Large intestine (tissue), 3 donors: ENCODE measurements around the gene LGALS1. TPM values are rescaled to one million over a fixed set of nuclear protein-coding genes. Genes with fewer than 3 reads are reported as not detected.
"Not testable (repeated sequence)": the region's sequence is repeated elsewhere in the genome, so short reads cannot be mapped to it uniquely, and the experiment has no call there.

Experiments
- DNase-seq, 2 donors: peaks; one replicate each; pipeline versions ENCODE4 v3.0.0 to v3.0.0-alpha.2; 2013
- H3K27ac ChIP-seq: one replicate; pipeline ENCODE4 v1.5.1; 2013; ENCODE audit warnings: low read length
- H3K27me3 ChIP-seq: 2 replicates; pipeline ENCODE4 v1.6.1; 2013; ENCODE audit warnings: low read length; ENCODE audit not compliant: control insufficient read depth, insufficient read depth
- H3K36me3 ChIP-seq: 2 replicates; pipeline ENCODE4 v1.6.1; 2013; ENCODE audit warnings: low read length; ENCODE audit not compliant: control insufficient read depth, insufficient read depth
- H3K4me1 ChIP-seq: one replicate; pipeline ENCODE4 v1.6.1; 2013; ENCODE audit warnings: low read length; ENCODE audit not compliant: control insufficient read depth, insufficient read depth
- H3K4me3 ChIP-seq: one replicate; pipeline ENCODE4 v1.5.1; 2013; ENCODE audit warnings: low read length
- H3K9me3 ChIP-seq: one replicate; pipeline ENCODE4 v1.6.1; 2013; ENCODE audit warnings: mild to moderate bottlenecking, low read depth, low read length, moderate library complexity; ENCODE audit not compliant: control insufficient read depth
- WGBS: methylation state at CpG from one replicate; pipeline ENCODE4 v1.1.5; 2013; ENCODE audit warnings: low lambda C conversion rate; ENCODE audit not compliant: insufficient coverage; 5-methylcytosine and 5-hydroxymethylcytosine counted together
- polyA plus RNA-seq: library from polyadenylated mRNA; unstranded; fragments of 120-200 nt; gene quantifications from one replicate; pipeline ENCODE4 v1.2.1, GENCODE V29; 2013

Gene LGALS1
- polyA plus RNA-seq, 1 donor: 644 TPM

DNA sequence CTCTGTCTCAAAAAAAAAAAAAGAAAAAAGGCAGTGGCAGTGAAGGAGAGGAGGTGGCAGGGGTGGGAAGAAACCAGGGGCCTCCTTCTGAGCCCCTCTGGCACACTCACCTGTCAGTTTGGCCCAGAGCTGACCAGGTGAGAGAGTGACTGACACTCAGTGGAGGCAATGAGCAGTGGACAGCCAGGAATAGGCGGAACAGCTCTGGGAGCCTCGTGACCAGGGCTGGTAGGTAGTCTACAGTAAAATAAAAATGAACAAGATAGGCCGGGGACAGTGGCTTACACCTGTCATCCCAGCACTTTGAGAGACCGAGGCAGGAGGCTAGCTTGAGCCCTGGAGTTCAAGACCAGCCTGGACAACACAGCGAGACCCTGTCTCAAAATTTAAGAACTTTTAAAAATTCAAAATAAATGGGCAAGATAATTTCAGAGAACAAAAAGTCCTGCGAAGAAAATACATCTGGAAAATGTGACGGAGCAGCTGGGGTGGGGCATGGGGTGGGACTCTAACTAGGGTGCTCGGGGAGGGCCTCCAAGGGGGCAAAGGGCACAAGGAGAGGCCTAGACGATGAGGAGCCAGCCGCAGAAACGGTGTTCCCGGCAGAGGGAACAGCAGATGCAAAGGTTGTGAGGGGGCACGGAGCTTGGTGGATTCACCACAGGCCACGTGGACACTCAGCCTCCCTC, 20.7 kb upstream of the LGALS1 start:
- Histone ChIP-seq H3K4me3 (no peak overlapping the region), H3K9me3 (no peaks in the 10 kb centered on the region), H3K36me3 (peaks cover 39% of the 10 kb centered on the region), H3K27ac (peak overlapping the region; percentile 69), H3K4me1 (peaks cover 19% of the 10 kb centered on the region), H3K27me3 (no peaks in the 10 kb centered on the region)
- WGBS: 64% methylated on average over 3 of the region's 14 CpGs
- DNase-seq: peak in 1 of 2 donors; percentile 86

GRCh38 chr22:37655252-37655563, 20.2 kb upstream of the LGALS1 start:
- WGBS: no CpG with 5 or more reads among the region's 17 CpGs
- H3K36me3 ChIP-seq: peaks cover 34% of the 10 kb centered on the region
- H3K4me3 ChIP-seq: no peak overlapping the region
- no peak overlapping the region for H3K27ac ChIP-seq
- no peaks in the 10 kb centered on the region for H3K27me3 ChIP-seq
- H3K4me1 ChIP-seq: peaks cover 24% of the 10 kb centered on the region
- no peak for DNase-seq
- H3K9me3 ChIP-seq: no peaks in the 10 kb centered on the region

GRCh38 chr22:37656583-37656982, 18.9 kb upstream of the LGALS1 start:
- Histone ChIP-seq H3K36me3 (peaks cover 24% of the 10 kb centered on the region), H3K4me1 (peaks cover 38% of the 10 kb centered on the region)
- H3K4me3 ChIP-seq, H3K27ac ChIP-seq, H3K9me3 ChIP-seq, H3K27me3 ChIP-seq, DNase-seq: not testable (repeated sequence)
- no CpG with 5 or more reads among the region's 4 CpGs for WGBS

- Histone ChIP-seq H3K9me3 (no peaks in the 10 kb centered on the region), H3K27me3 (no peaks in the 10 kb centered on the region), H3K36me3 (peaks cover 22% of the 10 kb centered on the region), H3K4me1 (peaks cover 44% of the 10 kb centered on the region), H3K27ac (peak overlapping the region; percentile 84), H3K4me3 (peak overlapping the region; percentile 46)
- no peak for DNase-seq
- no CpG with 5 or more reads among the region's 6 CpGs for WGBS
Measured at GRCh38 chr22:37657590-37658132, 17.8 kb upstream of the LGALS1 start.

DNA sequence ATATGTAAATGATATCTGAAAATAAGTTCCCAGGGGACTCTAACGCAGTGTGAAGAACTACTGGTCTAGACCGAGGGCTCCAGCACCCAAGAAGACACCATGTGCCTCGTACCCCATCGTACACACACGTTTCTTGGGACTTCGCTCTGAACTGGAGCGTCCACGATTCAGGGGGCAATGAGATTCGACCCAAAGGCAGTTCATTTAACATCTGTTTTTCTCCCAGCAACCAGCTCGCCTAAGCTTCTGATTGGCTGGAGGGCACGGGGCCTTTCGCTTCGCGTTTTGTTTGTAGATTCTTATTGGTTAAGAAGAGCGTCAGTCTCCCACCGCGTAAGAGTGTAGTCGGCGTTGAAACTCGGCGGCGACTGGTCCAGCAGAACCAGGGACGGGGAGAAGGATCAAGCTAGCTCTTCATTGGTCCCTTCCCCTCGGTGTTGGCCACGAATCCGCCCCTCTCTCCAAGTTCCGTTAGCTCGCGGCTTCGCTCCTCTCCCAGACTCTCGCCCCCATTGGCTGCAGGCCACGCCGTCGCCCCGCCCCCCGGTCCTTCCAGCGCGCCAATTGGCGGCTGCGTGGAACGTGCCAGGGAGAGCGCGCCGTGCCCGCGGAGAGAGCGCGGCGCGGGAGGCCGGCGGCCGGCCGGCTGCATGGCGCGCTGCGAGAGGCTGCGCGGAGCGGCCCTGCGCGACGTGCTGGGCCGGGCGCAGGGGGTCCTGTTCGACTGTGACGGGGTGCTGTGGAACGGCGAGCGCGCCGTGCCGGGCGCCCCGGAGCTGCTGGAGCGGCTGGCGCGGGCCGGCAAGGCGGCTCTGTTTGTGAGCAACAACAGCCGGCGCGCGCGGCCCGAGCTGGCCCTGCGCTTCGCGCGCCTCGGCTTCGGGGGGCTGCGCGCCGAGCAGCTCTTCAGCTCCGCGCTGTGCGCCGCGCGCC, 17.0 kb upstream of the LGALS1 start, which contains the start of gene PDXP:
PDXP (plus strand) TSS at position 591 of the 933 bp plus-strand sequence; CDS start at position 651, 60 bp downstream.
- peak; percentile 99 to 100 for DNase-seq
- Histone ChIP-seq H3K4me1 (peaks cover 44% of the 10 kb centered on the region), H3K4me3 (peak within 1 kb of the TSS; percentile 60), H3K27ac (peak within 1 kb of the TSS; percentile 84), H3K27me3 (no peaks in the 10 kb centered on the region), H3K36me3 (peaks cover 15% of the 10 kb centered on the region), H3K9me3 (no peaks in the 10 kb centered on the region)
- WGBS: no CpG with 5 or more reads among the region's 101 CpGs

GRCh38 chr22:37659066-37659896, 16.2 kb upstream of the LGALS1 start:
- Histone ChIP-seq H3K4me1 (peaks cover 40% of the 10 kb centered on the region), H3K27me3 (no peaks in the 10 kb centered on the region), H3K9me3 (no peaks in the 10 kb centered on the region), H3K36me3 (peaks cover 12% of the 10 kb centered on the region), H3K27ac (peak overlapping the region; percentile 81), H3K4me3 (peak overlapping the region; percentile 60)
- peak; percentile 92 to 97 for DNase-seq
- 0% methylated on average over 1 of the region's 68 CpGs for WGBS

DNA sequence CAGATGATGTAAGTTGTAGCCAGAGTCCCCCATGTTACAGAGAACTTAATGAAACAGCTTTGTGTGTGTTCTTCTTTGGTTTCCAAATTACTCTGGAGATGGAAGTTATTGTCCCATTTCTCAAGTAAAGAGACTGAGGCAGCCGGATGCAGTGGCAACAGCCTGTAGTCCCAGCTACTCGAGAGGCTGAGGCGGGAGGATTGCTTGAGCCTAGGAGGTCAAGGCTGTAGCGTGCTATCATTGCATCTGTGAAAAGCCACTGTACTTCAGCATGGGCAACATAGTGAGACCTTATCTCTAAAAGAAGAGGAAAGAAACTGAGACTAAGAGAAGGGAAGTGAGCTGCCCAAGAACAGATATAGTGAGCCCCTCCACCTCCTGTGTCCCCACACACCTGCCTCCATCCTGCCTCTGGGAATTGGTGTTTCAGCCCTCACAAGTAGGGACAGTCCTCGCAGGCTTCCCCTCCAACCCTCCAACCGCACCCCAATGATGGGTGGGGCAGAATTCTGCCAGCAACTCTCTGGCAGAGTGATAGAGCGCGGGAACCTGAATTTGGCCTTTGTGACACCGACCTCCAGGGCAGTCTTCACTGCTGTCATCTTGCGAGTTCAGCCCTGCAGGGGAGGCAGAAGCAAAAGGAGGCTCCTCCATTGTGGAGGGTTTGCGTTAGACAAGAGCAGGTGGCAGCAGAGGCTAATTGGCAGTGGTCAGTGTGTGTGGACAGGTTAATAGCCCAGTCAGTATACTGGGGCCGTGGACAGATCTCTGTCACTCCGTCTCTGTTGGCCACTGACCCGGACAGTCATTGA, 15.3 kb upstream of the LGALS1 start:
- DNase-seq: no peak
- WGBS: no CpG with 5 or more reads among the region's 14 CpGs
- Histone ChIP-seq H3K9me3 (no peaks in the 10 kb centered on the region), H3K27ac (peak overlapping the region; percentile 82), H3K36me3 (peaks cover 12% of the 10 kb centered on the region), H3K4me1 (peaks cover 35% of the 10 kb centered on the region), H3K4me3 (peak overlapping the region; percentile 60), H3K27me3 (no peaks in the 10 kb centered on the region)

- Histone ChIP-seq H3K27ac (peak overlapping the region; percentile 82), H3K4me3 (no peak overlapping the region), H3K27me3 (no peaks in the 10 kb centered on the region), H3K9me3 (no peaks in the 10 kb centered on the region), H3K36me3 (peaks cover 18% of the 10 kb centered on the region), H3K4me1 (peaks cover 33% of the 10 kb centered on the region)
- no peak for DNase-seq
- WGBS: no CpG with 5 or more reads among the region's 2 CpGs
Measured at GRCh38 chr22:37660709-37661045, 14.8 kb upstream of the LGALS1 start.

- peaks cover 25% of the 10 kb centered on the region for H3K36me3 ChIP-seq
- peak; percentile 53 to 73 for DNase-seq
- H3K4me3 ChIP-seq: no peak overlapping the region
- no CpG with 5 or more reads among the region's 12 CpGs for WGBS
- peak overlapping the region; percentile 82 for H3K27ac ChIP-seq
- H3K4me1 ChIP-seq: peaks cover 33% of the 10 kb centered on the region
- no peaks in the 10 kb centered on the region for H3K9me3 ChIP-seq
- H3K27me3 ChIP-seq: no peaks in the 10 kb centered on the region
Measured at GRCh38 chr22:37661160-37661924, 14.1 kb upstream of the LGALS1 start.
